HG03460 (cell line): ENCODE results near the gene AJAP1.

Source experiments
- ATAC-seq: cut with Tn5 transposase; IDR thresholded peaks from one replicate; pipeline ENCODE4 v1.9.1; 2021; ENCODE audit not compliant: unreplicated experiment

The AJAP1 gene

GRCh38 chr1:4678066-4678717 lies 23.8 kb downstream of the AJAP1 start:
- no peak for ATAC-seq

- no peak for ATAC-seq
Observed at GRCh38 chr1:4681026-4681425, 26.6 kb downstream of the AJAP1 start.

- ATAC-seq: no peak
Observed at GRCh38 chr1:4682607-4683220, 28.3 kb downstream of the AJAP1 start.

- ATAC-seq: no peak
Observed at GRCh38 chr1:4684136-4684535, 29.7 kb downstream of the AJAP1 start.

GRCh38 chr1:4684864-4685522 lies 30.6 kb downstream of the AJAP1 start:
- ATAC-seq: no peak

- no peak for ATAC-seq
Observed at GRCh38 chr1:4685523-4685865, 31.1 kb downstream of the AJAP1 start.

- ATAC-seq: no peak
Observed at GRCh38 chr1:4687943-4688342, 33.5 kb downstream of the AJAP1 start.

- no peak for ATAC-seq
Observed at GRCh38 chr1:4689271-4689935, 35.0 kb downstream of the AJAP1 start.

- no peak for ATAC-seq
Observed at GRCh38 chr1:4689941-4690635, 35.7 kb downstream of the AJAP1 start.

- no peak for ATAC-seq
Observed at GRCh38 chr1:4690951-4691675, 36.7 kb downstream of the AJAP1 start.

GRCh38 chr1:4691766-4692405 lies 37.5 kb downstream of the AJAP1 start:
- ATAC-seq: no peak

GRCh38 chr1:4692437-4692836 lies 38.0 kb downstream of the AJAP1 start:
- ATAC-seq: no peak

GRCh38 chr1:4693331-4693730 lies 38.9 kb downstream of the AJAP1 start:
- ATAC-seq: no peak

GRCh38 chr1:4693891-4694290 lies 39.5 kb downstream of the AJAP1 start:
- no peak for ATAC-seq

- no peak for ATAC-seq
Observed at GRCh38 chr1:4694492-4694891, 40.1 kb downstream of the AJAP1 start.

GRCh38 chr1:4695241-4695640 lies 40.8 kb downstream of the AJAP1 start:
- ATAC-seq: no peak

GRCh38 chr1:4696161-4696745 lies 41.8 kb downstream of the AJAP1 start:
- ATAC-seq: no peak

- ATAC-seq: no peak
Observed at GRCh38 chr1:4696753-4697152, 42.3 kb downstream of the AJAP1 start.

- no peak for ATAC-seq
Observed at GRCh38 chr1:4697801-4698200, 43.4 kb downstream of the AJAP1 start.

- no peak for ATAC-seq
Observed at GRCh38 chr1:4698911-4699310, 44.5 kb downstream of the AJAP1 start.
